MCF 10A (cell line): ENCODE data around the gene ATP5MG. TPM values are rescaled to one million over a fixed set of nuclear protein-coding genes. Genes with fewer than 3 reads are reported as not detected.

Experiments
- BruUV-seq: library from RNA; stranded (reverse); fragments of 400-500 nt; replicated peaks from 2 replicates; lab custom pipeline; 2021; lab: Mats Ljungman, UMichigan
- CTCF ChIA-PET: fragments of 300-600 bp; sonication (Branson Sonifier 250); formaldehyde crosslinking; extraction: SDS; loops from one replicate; lab custom pipeline; 2021; ENCODE audit warnings: antibody characterized with exemption, inconsistent platforms; lab: Yijun Ruan, JAX
- POLR2A ChIA-PET: fragments of 300-600, 350-650 bp; sonication (Branson Sonifier 250); formaldehyde crosslinking; extraction: SDS; loops from one replicate; lab custom pipeline; 2020; ENCODE audit warnings: antibody characterized with exemption, inconsistent platforms; lab: Yijun Ruan, JAX
- DNase-seq: peaks from one replicate; pipeline ENCODE4 v3.0.0-alpha.2; 2018; ENCODE audit not compliant: unreplicated experiment
- H3K27ac Mint-ChIP-seq: one replicate; pipeline ENCODE4 v1.8.0; 2022; ENCODE audit warnings: mild to moderate bottlenecking, low read depth, mixed read lengths; ENCODE audit not compliant: unreplicated experiment
- H3K27me3 Mint-ChIP-seq: one replicate; pipeline ENCODE4 v1.8.0; 2022; ENCODE audit warnings: mixed read lengths; ENCODE audit not compliant: insufficient read depth, unreplicated experiment
- H3K36me3 Mint-ChIP-seq: one replicate; pipeline ENCODE4 v1.8.0; 2022; ENCODE audit warnings: mild to moderate bottlenecking, moderate library complexity, mixed read lengths; ENCODE audit not compliant: insufficient read depth, unreplicated experiment
- H3K4me1 Mint-ChIP-seq: one replicate; pipeline ENCODE4 v1.8.0; 2022; ENCODE audit warnings: mixed read lengths; ENCODE audit not compliant: insufficient read depth, unreplicated experiment
- H3K4me3 Mint-ChIP-seq: one replicate; pipeline ENCODE4 v1.8.0; 2022; ENCODE audit warnings: mild to moderate bottlenecking, moderate library complexity, mixed read lengths; ENCODE audit not compliant: unreplicated experiment
- H3K9me3 Mint-ChIP-seq: one replicate; pipeline ENCODE4 v1.8.0; 2022; ENCODE audit warnings: mixed read lengths; ENCODE audit not compliant: unreplicated experiment
- intact Hi-C: fragments of 100-400 bp; cut with micrococcal nuclease; formaldehyde crosslinking; loops from 2 replicates; pipeline ENCODE4 v1.14.1; 2022
- total RNA-seq: library from RNA; stranded (reverse); gene quantifications from 2 replicates; pipeline ENCODE4 v1.2.3, GENCODE V29; 2022
- TF ChIP-seq, protein P1 (sequence below): fragments of 200-600 bp; IDR thresholded peaks from one replicate; pipeline ENCODE4 v1.8.0; 2022; ENCODE audit warnings: antibody characterized with exemption, mild to moderate bottlenecking; ENCODE audit not compliant: unreplicated experiment

Gene ATP5MG
- total RNA-seq, 1 experiment from 2014 or later, result 210 TPM

DNA sequence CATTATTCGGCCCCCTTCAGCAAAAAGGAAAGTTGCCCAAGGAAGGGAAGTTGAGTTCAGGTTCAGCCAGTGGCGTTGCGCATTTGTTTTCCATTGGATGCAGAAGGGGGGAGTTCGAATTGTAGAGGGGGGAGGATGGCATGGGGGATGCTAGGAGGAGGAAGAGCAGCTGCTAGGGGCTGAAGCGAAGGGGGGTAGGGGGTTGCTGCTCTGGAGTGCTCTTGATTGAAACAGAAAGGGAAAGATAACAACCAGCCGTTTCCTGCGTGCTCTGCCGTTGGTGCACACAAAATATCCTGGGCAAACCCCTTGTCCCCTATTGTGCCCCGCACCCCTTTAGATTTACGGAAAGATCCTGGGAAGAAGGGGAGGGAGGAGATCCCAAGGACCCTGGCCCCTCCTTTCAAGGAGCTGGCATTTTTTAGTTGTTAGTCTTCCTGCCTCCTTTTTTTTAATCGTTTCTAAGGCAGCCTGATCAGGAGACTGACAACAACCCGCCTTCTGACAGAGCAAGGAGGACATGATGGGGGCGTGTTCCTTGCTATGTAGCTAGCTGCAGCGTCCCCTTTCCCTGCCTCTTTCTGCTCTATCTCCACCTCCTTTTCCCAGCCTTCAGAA, 37.0 kb downstream of the ATP5MG start:
- ChIA-PET POLR2A (interaction anchor here (0.7 to 3.2 kb wide), 15 partner anchors 9 to 352 kb away, joined by 3 to 31 read pairs (median 3); partner anchors contain the start of gene ATP5MG), CTCF (interaction anchor here (0.6 to 0.7 kb wide), 3 partner anchors 11 to 130 kb away, joined by 3 to 5 read pairs (median 4); no protein-coding TSS in a partner anchor)
- DNase-seq, result peak; percentile 66
- Mint-ChIP-seq H3K9me3 (no peaks in the 10 kb centered on the region), H3K27ac (peak overlapping the region; percentile 71), H3K4me3 (peak overlapping the region; percentile 96), H3K27me3 (no peaks in the 10 kb centered on the region), H3K4me1 (peaks cover 47% of the 10 kb centered on the region), H3K36me3 (no peaks in the 10 kb centered on the region)
- BruUV-seq, result TSS peak; percentile 11
- TF ChIP-seq, protein P1, sequence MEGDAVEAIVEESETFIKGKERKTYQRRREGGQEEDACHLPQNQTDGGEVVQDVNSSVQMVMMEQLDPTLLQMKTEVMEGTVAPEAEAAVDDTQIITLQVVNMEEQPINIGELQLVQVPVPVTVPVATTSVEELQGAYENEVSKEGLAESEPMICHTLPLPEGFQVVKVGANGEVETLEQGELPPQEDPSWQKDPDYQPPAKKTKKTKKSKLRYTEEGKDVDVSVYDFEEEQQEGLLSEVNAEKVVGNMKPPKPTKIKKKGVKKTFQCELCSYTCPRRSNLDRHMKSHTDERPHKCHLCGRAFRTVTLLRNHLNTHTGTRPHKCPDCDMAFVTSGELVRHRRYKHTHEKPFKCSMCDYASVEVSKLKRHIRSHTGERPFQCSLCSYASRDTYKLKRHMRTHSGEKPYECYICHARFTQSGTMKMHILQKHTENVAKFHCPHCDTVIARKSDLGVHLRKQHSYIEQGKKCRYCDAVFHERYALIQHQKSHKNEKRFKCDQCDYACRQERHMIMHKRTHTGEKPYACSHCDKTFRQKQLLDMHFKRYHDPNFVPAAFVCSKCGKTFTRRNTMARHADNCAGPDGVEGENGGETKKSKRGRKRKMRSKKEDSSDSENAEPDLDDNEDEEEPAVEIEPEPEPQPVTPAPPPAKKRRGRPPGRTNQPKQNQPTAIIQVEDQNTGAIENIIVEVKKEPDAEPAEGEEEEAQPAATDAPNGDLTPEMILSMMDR, result no peak
- intact Hi-C loops, result no loop called here

DNA sequence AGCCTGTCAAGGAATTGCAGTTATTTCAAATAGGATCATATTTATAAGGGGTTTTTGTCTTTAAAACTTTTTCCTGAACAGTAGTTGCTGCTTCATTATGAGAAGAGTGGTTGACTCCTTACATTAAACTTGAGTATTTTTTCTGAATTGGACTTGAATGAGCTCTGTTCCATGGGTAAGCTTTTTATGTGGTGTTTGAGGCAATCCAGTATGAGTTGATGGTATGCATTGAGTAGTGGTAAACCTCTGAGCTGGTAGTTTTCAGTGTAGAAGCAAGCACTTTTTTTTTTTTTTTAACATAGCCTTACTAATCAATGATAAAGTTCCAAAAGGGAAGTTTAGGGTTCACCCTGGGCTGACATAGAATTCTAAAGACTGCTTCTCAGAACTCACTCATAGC, 38.2 kb downstream of the ATP5MG start:
- H3K9me3 Mint-ChIP-seq, result no peaks in the 10 kb centered on the region
- ChIA-PET CTCF (interaction anchor here (0.6 to 1.1 kb wide), 3 partner anchors 10 to 1993 kb away, joined by 3 to 6 read pairs (median 4); no protein-coding TSS in a partner anchor), POLR2A (interaction anchor here (0.6 to 3.2 kb wide), 9 partner anchors 9 to 315 kb away, joined by 3 to 31 read pairs (median 3); partner anchors contain the start of gene ATP5MG)
- H3K36me3 Mint-ChIP-seq, result no peaks in the 10 kb centered on the region
- DNase-seq, result no peak
- intact Hi-C loops, result no loop called here
- peaks cover 40% of the 10 kb centered on the region for H3K4me1 Mint-ChIP-seq
- peak overlapping the region; percentile 75 for H3K27ac Mint-ChIP-seq
- TF ChIP-seq, protein P1, result no peak
- H3K4me3 Mint-ChIP-seq, result no peak overlapping the region
- BruUV-seq, result no TSS peak
- H3K27me3 Mint-ChIP-seq, result no peaks in the 10 kb centered on the region

DNA sequence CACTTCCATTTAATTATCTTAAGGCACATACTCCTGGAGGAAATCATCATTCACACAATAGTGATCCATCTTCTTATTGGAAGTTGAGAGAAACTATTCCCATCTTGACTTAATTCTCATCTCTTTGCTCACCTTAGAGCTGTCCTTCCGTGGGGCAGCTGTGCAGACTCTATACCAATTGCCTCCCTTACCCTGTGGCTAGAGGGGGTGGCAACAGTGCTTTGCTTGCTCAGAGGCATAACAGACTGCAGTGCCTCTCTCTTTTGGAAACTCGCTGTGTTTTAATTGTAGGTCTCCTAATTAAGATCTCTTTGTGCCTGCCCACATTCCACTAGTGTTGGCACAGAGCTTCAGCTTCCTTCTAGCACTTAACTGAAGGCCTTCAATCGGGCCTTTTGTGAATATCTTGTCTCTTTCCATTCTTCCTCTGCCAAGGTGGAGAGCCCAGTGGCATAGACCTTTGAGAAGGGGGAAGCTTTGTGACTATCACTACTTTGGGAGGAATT, 40.4 kb downstream of the ATP5MG start:
- Mint-ChIP-seq H3K9me3 (no peaks in the 10 kb centered on the region), H3K4me1 (peaks cover 39% of the 10 kb centered on the region), H3K36me3 (no peaks in the 10 kb centered on the region), H3K27me3 (no peaks in the 10 kb centered on the region), H3K27ac (peak overlapping the region; percentile 36), H3K4me3 (no peak overlapping the region)
- TF ChIP-seq, protein P1, result no peak
- ChIA-PET POLR2A (interaction anchor here (1.4 kb wide), 1 partner anchor 9 kb away, joined by 3 read pairs; no protein-coding TSS in a partner anchor), CTCF (no interaction called here)
- no TSS peak for BruUV-seq
- no peak for DNase-seq
- intact Hi-C loops, result no loop called here

DNA sequence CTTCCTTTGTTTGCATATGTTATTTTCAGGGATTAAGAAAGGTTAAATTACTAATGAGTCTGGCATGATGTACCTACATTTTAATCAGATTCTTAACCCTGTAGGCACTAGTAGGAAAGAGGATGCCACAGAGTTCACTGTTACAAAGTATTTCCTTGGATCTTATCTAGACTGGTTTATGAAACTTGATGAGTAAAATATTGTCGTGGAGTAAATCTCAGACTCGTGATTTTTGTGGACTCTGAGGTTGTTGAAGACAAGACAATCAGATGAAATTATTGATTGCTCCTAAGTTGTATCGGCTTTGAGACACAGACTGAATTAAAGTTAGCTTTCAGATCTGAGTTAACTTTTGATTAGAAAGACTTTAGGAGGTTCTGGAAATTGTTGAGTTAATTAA, 40.9 kb downstream of the ATP5MG start:
- intact Hi-C loops, result no loop called here
- TF ChIP-seq, protein P1, result no peak
- BruUV-seq, result no TSS peak
- H3K4me3 Mint-ChIP-seq, result no peak overlapping the region
- peaks cover 42% of the 10 kb centered on the region for H3K4me1 Mint-ChIP-seq
- no peaks in the 10 kb centered on the region for H3K27me3 Mint-ChIP-seq
- H3K36me3 Mint-ChIP-seq, result no peaks in the 10 kb centered on the region
- peak overlapping the region; percentile 36 for H3K27ac Mint-ChIP-seq
- DNase-seq, result no peak
- no peaks in the 10 kb centered on the region for H3K9me3 Mint-ChIP-seq
- ChIA-PET POLR2A (interaction anchor here (1.4 kb wide), 1 partner anchor 9 kb away, joined by 3 read pairs; no protein-coding TSS in a partner anchor), CTCF (interaction anchor here (0.7 kb wide), 1 partner anchor 28 kb away, joined by 3 read pairs; no protein-coding TSS in a partner anchor)
